Nephron progenitor cell (in vitro differentiated cells): ENCODE data around the gene AP1B1.

Source experiments
- DNase-seq: peaks from one replicate; pipeline ENCODE4 v3.0.0; 2021
- H3K27ac Mint-ChIP-seq: 2 replicates; pipeline ENCODE4 v1.8.0; 2021; ENCODE audit warnings: mild to moderate bottlenecking, moderate library complexity, mixed read lengths
- H3K27me3 Mint-ChIP-seq: 2 replicates; pipeline ENCODE4 v1.8.0; 2021; ENCODE audit warnings: mild to moderate bottlenecking, low read depth, mixed read lengths; ENCODE audit not compliant: poor library complexity
- H3K36me3 Mint-ChIP-seq: 2 replicates; pipeline ENCODE4 v1.8.0; 2021; ENCODE audit warnings: low read depth, mixed read lengths
- H3K4me1 Mint-ChIP-seq: 2 replicates; pipeline ENCODE4 v1.8.0; 2021; ENCODE audit warnings: mixed read lengths
- H3K4me3 Mint-ChIP-seq: 2 replicates; pipeline ENCODE4 v1.8.0; 2021; ENCODE audit warnings: mild to moderate bottlenecking, moderate library complexity, mixed read lengths
- H3K9me3 Mint-ChIP-seq: 2 replicates; pipeline ENCODE4 v1.8.0; 2021; ENCODE audit warnings: mild to moderate bottlenecking, moderate library complexity, mixed read lengths
- CTCF ChIP-seq: fragments of 200-600 bp; sonication (generic); IDR thresholded peaks from 2 replicates; pipeline ENCODE4 v1.5.0; 2021; ENCODE audit warnings: antibody characterized with exemption

AP1B1 gene

DNA sequence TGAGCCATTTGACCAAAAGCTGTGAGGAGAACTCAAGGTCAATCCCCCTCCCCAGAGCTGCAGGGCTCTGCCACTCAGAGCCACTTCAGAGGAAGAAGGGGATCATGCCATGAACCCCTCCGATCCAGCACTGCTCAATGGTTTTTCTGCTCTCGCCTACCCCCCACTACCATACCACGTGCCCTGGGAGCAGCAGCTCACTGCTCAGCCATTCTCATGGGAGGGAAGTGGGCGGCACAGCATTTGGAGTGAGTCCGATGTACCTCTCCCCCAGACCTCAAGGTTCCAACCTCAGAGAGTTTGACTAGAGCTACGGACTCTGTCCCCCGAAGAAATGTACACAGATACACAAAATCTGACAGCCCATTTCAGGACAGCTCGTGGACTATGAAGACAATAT lies 34.5 kb downstream of the AP1B1 start:
- no peaks in the 10 kb centered on the region for H3K4me1 Mint-ChIP-seq
- no peaks in the 10 kb centered on the region for H3K27me3 Mint-ChIP-seq
- H3K4me3 Mint-ChIP-seq = no peak overlapping the region
- no peak for TF ChIP-seq CTCF
- H3K36me3 Mint-ChIP-seq = peaks cover 38% of the 10 kb centered on the region
- no peak overlapping the region for H3K27ac Mint-ChIP-seq
- H3K9me3 Mint-ChIP-seq = no peaks in the 10 kb centered on the region
- DNase-seq = no peak

- H3K27me3 Mint-ChIP-seq = no peaks in the 10 kb centered on the region
- H3K4me3 Mint-ChIP-seq = no peak overlapping the region
- H3K36me3 Mint-ChIP-seq = peaks cover 42% of the 10 kb centered on the region
These were observed 35.1 kb downstream of the AP1B1 start for GRCh38 chr22:29353286-29353685.

GRCh38 chr22:29352778-29353177 lies 35.6 kb downstream of the AP1B1 start:
- Mint-ChIP-seq H3K36me3 (peaks cover 37% of the 10 kb centered on the region), H3K27ac (peak overlapping the region; percentile 82), H3K9me3 (no peaks in the 10 kb centered on the region), H3K4me3 (no peak overlapping the region), H3K4me1 (no peaks in the 10 kb centered on the region), H3K27me3 (peaks cover 1% of the 10 kb centered on the region)
- no peak for TF ChIP-seq CTCF
- DNase-seq = no peak

More at GRCh38 chr22:29353286-29353685, 35.1 kb downstream of the AP1B1 start:
- no peak for DNase-seq
- H3K4me1 Mint-ChIP-seq = no peaks in the 10 kb centered on the region
- no peak for TF ChIP-seq CTCF
- peak overlapping the region; percentile 82 for H3K27ac Mint-ChIP-seq
- no peaks in the 10 kb centered on the region for H3K9me3 Mint-ChIP-seq

DNA sequence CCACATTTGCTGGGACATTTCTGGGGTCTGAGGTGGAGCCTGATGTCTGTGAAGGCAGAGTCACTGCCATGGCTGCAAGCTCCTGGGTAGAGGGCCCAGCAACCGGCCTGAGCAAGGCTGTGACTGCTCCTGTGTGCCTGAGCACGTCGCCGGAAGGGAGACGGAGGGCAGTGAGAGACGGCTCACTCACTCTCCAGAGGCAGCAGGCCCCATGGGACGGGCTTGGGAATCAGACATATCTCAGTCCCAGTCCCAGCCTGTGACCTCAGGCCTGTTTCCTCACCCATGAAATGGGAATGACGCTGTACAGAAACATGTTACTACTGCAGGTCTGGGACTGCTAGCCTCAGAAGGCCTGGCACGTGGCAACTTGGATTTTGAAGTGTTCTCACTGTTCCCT lies 36.5 kb downstream of the AP1B1 start:
- no peak for TF ChIP-seq CTCF
- Mint-ChIP-seq H3K4me3 (no peak overlapping the region), H3K36me3 (peaks cover 37% of the 10 kb centered on the region), H3K27ac (peak overlapping the region; percentile 16), H3K27me3 (peaks cover 4% of the 10 kb centered on the region), H3K4me1 (peaks cover 3% of the 10 kb centered on the region), H3K9me3 (no peaks in the 10 kb centered on the region)
- no peak for DNase-seq

GRCh38 chr22:29351042-29351441 lies 37.3 kb downstream of the AP1B1 start:
- DNase-seq = no peak
- Mint-ChIP-seq H3K27ac (no peak overlapping the region), H3K4me1 (peaks cover 11% of the 10 kb centered on the region), H3K4me3 (no peak overlapping the region), H3K9me3 (no peaks in the 10 kb centered on the region), H3K36me3 (peaks cover 40% of the 10 kb centered on the region), H3K27me3 (peaks cover 4% of the 10 kb centered on the region)
- TF ChIP-seq CTCF = no peak

GRCh38 chr22:29348956-29349355 lies 39.4 kb downstream of the AP1B1 start:
- no peak for DNase-seq
- H3K4me1 Mint-ChIP-seq = peaks cover 14% of the 10 kb centered on the region
- H3K9me3 Mint-ChIP-seq = no peaks in the 10 kb centered on the region
- peaks cover 39% of the 10 kb centered on the region for H3K36me3 Mint-ChIP-seq
- peaks cover 4% of the 10 kb centered on the region for H3K27me3 Mint-ChIP-seq
- no peak overlapping the region for H3K27ac Mint-ChIP-seq
- TF ChIP-seq CTCF = no peak
- no peak overlapping the region for H3K4me3 Mint-ChIP-seq
